CD1c-positive myeloid dendritic cell (primary cell): ENCODE results near the gene PTPRN.

ENCODE experiments used
- DNase-seq: peaks from one replicate; pipeline ENCODE4 v3.0.0-alpha.2; 2016; ENCODE audit errors: extremely low spot score

The PTPRN gene

GRCh38 chr2:219308142-219309101, 779 bp downstream of the PTPRN start:
- DNase-seq: peak; percentile 77

GRCh38 chr2:219306047-219306446, 3.2 kb downstream of the PTPRN start:
- DNase-seq: no peak

DNA sequence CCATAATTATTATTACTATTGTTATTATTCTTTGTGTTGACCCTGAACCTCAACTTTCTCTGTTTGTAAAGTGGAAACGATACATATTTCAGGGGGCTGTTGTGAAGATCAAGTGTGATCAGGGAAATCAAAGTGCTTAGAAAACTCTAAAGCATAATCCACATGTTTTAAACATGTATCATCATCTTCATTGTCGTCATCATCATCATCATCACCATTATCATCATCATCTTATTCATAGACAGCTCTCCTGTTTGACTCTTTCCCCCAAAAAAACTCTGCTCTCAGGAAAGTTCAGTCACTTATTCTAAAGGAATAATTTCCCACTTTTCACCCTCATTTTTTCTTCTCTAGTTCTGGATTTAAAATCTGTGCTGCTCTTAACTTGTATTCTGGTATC, 5.0 kb downstream of the PTPRN start:
- no peak for DNase-seq

- DNase-seq: no peak
These were observed 6.7 kb downstream of the PTPRN start for GRCh38 chr2:219302412-219302968.

DNA sequence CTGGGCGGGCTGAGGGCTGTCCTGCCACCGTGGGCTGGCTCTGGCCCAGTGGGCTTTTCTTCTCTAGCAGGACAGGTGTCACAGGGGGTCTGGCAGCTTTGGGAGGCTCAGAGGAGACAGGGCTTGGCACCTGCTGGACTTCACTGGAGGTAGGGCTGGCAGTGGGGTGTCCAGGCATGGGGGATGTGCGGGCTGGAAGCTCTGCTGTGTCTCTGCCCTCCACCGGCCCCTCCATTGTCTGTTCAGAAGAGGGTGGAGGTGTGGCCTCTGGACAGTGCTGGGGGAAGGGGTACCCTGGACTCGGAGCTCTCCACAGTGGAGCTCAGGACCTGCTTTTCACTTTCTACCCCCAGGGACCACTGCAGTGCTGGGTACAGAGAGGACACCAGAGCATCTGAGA, 9.2 kb downstream of the PTPRN start:
- DNase-seq: no peak

DNA sequence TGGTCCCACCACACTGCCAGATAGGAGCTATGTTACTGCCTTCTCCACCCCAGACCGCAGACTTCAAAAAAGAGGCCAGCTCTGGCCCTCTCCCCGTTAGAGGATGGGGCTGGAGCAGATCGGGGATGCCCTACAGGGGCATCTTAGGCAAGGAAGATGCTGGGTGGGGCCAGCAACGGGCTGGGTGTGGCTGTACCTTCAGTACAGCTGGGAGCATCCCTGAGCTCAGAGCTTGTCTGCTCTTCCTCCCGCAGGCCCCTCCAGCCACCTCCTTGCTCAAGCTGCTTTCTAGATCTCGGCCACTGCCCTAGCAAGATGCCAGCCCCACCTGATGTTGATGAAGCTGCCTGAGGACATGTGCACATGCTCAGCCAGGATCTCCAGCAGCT, 9.8 kb downstream of the PTPRN start:
- DNase-seq: no peak

- DNase-seq: peak; percentile 89
These were observed 10.3 kb downstream of the PTPRN start for GRCh38 chr2:219298759-219299371.

DNA sequence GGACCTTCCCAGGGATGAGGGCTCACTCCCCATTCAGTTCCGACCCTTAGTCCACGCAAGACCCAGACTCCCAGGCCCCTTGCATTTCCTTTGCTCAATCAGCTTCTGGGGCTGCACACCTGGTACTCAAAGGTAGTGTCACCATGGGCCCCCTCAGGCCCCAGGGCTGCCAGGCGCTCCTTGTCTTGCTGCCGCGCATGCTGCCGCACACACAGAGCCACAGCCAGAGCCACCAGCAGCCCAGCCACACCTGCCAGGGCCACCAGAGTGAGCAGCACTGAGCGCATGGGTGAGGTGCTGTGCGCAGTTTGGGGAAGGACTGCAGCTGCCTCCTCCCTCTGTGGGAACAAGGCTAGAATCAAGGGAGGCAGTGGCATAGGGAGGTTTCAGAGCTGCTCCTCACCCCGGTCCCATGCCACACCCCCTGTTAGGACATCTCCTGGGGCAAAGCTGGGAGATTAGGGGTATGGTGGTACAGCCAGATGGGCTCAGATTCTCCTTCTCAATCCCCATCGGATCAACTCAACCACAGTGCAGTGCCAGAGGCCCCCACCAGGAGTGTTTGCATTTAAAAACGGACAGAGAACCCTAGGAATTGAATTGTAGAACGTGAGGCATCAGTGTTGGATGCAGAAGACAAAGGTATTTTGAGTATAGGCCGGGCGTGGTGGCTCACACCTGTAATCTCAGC, 11.3 kb downstream of the PTPRN start:
- DNase-seq: peak; percentile 10

- DNase-seq: no peak
These were observed 12.4 kb downstream of the PTPRN start for GRCh38 chr2:219296631-219297391.

DNA sequence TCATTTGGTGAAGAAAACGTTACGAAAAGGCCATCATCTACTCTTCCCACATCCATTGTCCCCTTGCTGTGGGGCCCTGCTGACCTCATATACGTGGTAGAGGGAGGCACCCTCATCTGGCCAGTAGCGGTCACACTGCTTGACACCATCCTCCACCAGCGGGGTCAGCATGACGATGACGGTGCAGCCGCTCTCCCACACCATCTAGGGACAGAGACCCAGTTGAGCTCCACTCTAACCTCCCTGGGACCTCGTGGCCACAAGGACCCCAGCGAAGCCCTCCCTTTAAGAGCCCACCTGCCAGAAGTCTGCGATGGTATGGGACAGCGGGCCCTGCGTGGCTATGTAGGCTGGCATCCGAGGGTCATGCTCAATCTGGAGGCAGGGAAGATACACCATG, 13.1 kb downstream of the PTPRN start:
- no peak for DNase-seq

GRCh38 chr2:219294356-219295351, 14.5 kb downstream of the PTPRN start:
- peak; percentile 93 for DNase-seq

DNA sequence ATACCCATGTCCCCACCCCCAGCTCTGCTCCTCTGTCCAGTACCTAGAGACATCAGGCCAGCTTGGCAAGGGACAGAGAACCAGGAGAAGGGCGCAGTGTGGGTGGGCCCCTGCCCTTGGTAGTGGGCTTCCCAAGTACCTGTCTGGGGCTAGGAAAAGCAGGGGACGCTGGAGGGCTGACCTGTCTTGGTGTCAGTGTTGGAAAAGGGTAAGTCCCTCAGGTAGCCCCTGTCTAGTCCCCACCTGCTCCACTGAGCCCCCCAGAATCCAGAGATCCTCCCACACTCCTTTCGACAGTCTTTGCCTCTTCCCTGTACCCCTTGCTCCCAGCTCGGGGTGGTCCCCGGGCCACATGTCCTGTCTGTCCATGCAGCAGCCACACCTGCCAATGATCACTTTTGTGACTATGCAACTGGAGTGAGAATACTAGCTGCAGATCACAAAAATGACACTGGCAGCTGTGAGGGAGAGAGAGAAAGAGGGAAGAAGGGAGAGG, 15.4 kb downstream of the PTPRN start:
- no peak for DNase-seq

GRCh38 chr2:219292616-219293015, 16.6 kb downstream of the PTPRN start:
- DNase-seq: no peak

DNA sequence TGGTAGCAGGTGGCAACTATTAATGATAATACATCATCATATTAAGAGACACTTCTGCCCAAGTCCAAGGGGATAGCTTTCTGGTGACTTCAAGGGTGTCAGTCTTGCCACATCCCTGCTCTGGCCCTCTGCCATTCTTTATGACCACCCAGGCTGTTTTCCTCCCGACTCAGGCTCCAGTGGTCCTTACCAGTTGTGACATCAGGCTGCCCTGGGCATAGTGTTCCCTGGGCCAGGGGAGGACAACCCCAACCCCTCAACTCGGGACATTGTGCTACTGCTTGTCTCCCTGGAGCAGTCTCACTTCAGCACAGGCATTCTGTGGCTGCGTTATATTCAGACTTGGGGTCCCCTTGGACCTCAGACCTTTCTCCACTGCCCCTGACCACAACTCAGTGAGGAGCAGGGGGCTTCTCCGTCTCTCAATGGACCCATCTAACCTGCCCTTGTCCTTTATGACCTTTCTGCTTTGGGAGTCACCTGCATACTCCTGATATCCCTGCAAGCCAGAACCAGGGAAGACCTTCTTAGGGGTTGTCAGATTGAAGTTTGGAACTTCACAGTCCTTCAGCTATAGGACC, 17.2 kb downstream of the PTPRN start:
- DNase-seq: no peak

DNA sequence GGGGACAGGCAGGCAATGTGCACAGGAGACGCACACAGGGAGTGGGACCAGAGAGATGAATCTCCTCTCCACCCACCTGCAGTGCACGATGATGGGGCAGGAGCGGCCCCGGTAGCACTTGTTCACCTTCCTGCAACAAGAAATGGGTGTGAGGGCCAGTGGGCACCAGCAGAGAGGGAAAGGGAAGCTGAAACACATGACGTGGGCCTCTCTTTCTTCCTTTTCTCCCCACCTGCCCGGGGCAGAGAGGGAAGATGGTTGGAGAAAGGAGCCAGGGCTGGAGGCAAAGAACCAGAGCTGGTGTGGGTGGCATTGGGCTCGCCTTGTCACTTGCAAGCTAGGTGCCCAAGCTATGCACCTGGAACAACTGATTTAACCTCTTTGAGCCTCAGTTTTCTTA, 17.8 kb downstream of the PTPRN start:
- no peak for DNase-seq

DNA sequence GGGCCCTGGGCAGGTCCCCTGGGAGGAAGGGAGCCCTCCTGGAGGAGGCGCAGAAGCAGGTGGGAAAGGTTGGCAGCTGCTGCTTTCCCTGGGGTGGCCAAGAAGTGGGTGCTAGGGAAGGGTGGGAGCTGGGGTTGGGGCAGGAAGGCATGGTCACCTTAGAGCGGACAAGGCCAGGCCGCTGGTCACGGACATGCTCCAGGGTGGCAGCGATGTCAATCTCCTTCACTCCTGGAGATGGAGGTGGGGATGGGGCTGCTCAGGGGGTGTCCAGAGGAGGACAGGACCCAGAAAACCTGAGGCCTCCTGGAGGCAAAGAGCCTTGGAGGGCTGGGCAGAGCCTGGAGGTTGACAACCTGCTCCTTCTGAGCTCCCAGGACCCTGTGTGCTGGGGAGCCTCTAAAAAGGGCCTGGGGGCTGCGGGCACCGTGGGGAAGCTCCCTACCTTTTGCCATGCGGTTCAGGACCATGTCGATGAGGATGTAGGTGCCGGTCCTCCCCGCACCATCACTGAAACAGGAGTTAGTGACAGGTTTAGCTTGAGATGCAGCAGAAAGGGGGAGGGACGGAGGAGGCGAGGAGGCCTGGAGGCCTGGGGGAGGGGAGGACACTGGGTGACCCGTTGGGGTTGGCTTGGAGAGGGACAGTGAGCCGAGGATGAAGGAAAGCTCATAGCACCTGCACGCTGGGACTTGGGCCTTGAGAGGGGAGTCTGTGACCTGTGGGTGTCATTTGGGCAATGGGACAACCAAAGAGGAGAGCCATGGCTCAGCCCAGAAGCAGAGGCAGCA, 18.6 kb downstream of the PTPRN start:
- DNase-seq: no peak

DNA sequence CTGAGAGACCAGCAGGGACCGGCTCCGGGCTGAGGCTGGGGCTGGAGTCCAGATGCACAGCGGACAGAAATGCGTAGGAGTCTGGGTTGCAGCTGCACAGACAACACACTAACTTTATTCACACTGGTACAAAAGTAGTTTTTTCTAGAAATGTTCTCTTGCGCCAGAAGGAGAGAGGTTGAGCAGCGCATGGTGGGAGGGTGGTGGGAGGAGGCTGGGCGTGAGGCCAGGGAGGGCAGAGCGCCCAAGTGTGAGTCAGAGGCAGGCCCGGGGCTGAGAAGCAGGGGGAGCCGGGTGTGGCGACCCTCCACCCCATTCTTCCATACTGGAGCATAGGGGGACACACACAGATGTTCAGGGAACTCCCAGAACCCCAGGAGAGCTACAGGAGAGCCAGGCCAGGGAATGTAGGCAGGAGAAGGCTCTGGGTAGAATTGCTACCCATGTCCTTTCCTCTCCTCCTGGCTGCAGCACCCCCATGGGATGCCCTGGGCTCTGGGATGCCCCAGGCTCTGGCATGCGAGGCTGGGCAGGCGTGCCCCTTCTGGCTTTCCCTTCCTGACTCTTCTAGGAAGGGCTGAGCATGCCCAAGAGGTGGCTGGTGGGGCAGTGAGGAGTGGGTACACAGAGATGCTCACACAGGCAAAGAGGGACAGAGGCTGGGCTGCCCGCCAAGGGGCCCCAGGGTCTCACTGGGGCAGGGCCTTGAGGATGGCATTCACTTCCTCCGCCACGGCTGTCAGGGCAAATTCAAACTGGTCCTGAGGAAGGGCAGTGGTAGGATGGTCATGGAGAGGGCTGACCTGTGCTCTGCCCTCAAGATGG, 19.5 kb downstream of the PTPRN start:
- peak; percentile 53 for DNase-seq

DNA sequence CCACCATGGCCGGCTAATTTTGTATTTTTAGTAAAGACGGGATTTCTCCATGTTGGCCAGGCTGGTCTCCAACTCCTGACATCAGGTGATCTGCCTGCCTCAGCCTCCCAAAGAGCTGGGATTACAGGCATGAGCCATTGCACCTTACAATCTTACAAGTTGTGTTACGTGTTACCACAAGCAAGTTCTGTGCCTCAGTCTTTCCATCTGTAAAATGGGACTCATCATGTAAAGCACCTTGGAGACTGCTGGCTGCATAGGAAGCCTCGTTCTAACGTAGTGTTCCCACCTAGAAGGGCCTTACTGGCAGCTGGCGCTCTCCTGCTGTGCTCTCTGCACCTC, 20.0 kb downstream of the PTPRN start:
- no peak for DNase-seq
